B cell (primary cell): ENCODE data around the gene RASA4B.
"Not testable (repeated sequence)": the region's sequence is repeated elsewhere in the genome, so short reads cannot be mapped to it uniquely, and the experiment has no call there.

Source experiments
- EZH2 ChIP-seq: IDR thresholded peaks from 2 replicates; pipeline ENCODE4 v1.6.1; 2012; ENCODE audit warnings: borderline replicate concordance, low read depth, mild to moderate bottlenecking, moderate library complexity, low read length; ENCODE audit not compliant: insufficient read depth, poor library complexity, severe bottlenecking
- TF ChIP-seq, protein P1 (sequence below): fragments of 200-600 bp; IDR thresholded peaks from one replicate; pipeline ENCODE4 v1.8.0; 2022; ENCODE audit warnings: antibody characterized with exemption, mild to moderate bottlenecking

DNA sequence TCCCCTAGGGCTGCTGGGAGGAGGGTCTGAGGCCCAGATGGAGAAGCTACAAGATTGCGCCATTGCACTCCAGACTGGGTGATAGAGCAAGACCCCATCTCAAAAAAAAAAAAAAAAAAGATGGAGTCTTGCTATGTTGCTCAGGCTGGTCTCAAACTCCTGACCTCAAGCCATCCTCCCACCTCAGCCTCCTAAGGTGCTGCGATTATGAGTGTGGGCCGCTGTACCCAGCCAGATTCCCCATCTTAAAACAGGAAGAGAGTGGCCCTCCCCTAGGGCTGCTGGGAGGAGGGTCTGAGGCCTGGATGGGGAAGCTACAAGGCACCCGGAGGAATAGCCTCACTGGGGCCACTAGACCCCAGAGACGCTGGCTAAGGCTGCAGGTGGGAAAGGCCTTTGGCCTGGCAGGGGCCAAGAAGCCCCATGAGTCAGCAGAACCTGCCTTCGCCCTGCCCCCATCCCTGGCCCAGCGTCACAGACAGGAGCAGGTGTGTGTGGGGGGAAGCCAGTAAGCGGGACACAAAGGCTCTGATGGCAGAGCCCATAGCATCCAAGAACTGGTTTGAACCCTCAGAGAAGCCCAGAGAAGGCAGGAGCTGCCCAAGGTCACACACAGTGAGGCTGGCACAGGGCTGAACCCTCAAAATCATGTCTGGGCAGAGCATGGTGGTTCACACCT, 10.0 kb downstream of the RASA4B start:
- TF ChIP-seq, protein P1, sequence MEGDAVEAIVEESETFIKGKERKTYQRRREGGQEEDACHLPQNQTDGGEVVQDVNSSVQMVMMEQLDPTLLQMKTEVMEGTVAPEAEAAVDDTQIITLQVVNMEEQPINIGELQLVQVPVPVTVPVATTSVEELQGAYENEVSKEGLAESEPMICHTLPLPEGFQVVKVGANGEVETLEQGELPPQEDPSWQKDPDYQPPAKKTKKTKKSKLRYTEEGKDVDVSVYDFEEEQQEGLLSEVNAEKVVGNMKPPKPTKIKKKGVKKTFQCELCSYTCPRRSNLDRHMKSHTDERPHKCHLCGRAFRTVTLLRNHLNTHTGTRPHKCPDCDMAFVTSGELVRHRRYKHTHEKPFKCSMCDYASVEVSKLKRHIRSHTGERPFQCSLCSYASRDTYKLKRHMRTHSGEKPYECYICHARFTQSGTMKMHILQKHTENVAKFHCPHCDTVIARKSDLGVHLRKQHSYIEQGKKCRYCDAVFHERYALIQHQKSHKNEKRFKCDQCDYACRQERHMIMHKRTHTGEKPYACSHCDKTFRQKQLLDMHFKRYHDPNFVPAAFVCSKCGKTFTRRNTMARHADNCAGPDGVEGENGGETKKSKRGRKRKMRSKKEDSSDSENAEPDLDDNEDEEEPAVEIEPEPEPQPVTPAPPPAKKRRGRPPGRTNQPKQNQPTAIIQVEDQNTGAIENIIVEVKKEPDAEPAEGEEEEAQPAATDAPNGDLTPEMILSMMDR, result not testable (repeated sequence)
- not testable (repeated sequence) for TF ChIP-seq EZH2
